Uterus (tissue), 2 donors: ENCODE data around the gene EWSR1.

Source experiments
- CTCF ChIP-seq, 4 experiments: fragments of 200-600 bp in 2 of 4; fragments of 450-650 bp in 2 of 4; sonication (generic) in 2 of 4; IDR thresholded peaks; one replicate each; pipeline ENCODE4 v1.5.1; 2016 to 2019; ENCODE audit warnings: antibody characterized with exemption in 4 of 4, mild to moderate bottlenecking in 2 of 4, moderate library complexity in 1 of 4
- POLR2A ChIP-seq, 2 donors: fragments of 450-650 bp; IDR thresholded peaks; one replicate each; pipeline ENCODE4 v1.6.1; 2016; ENCODE audit warnings: antibody characterized with exemption in 2 of 2, mild to moderate bottlenecking in 1 of 2, moderate library complexity in 1 of 2

DNA sequence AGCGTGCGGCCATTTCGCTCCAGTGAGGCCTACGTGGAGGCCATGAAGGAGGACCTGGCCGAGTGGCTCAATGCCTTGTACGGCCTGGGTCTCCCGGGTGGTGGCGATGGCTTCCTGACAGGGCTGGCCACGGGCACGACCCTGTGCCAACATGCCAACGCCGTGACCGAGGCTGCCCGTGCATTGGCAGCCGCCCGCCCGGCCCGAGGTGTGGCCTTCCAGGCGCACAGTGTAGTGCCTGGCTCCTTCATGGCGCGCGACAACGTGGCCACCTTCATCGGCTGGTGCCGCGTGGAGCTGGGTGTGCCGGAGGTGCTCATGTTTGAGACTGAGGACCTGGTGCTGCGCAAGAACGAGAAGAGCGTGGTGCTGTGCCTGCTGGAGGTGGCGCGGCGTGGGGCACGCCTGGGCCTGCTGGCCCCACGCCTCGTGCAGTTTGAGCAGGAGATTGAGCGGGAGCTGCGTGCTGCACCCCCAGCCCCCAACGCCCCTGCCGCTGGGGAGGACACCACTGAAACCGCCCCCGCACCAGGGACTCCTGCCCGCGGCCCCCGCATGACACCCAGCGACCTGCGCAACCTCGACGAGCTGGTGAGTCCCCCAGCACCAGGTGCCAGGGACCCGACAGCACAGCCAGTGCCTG, 40.2 kb downstream of the EWSR1 start:
- TF ChIP-seq POLR2A (IDR thresholded peaks at IDR 0.05) (no peak), CTCF (IDR thresholded peaks at IDR 0.05) (no peak)
